Thyroid gland (tissue), 4 donors: ENCODE data around the gene MARCKSL1. TPM values are rescaled to one million over a fixed set of nuclear protein-coding genes. Genes with fewer than 3 reads are reported as not detected.

ENCODE experiments used
- DNase-seq, 2 donors: peaks; one replicate each; pipeline ENCODE4 v3.0.0-alpha.2; 2019
- H3K27ac ChIP-seq, 3 donors: fragments of 200-600 bp; sonication (generic); 1 replicate in 2 of 3; 2 replicates in 1 of 3; pipeline ENCODE4 v1.5.1; 2016 to 2019; ENCODE audit warnings: mild to moderate bottlenecking in 1 of 3, moderate library complexity in 1 of 3
- H3K27me3 ChIP-seq: fragments of 200-600 bp; sonication (generic); one replicate; pipeline ENCODE4 v1.5.1; 2019
- H3K36me3 ChIP-seq, 2 donors: fragments of 200-600 bp; sonication (generic); one replicate each; pipeline ENCODE4 v1.5.1; 2016 to 2019
- H3K4me1 ChIP-seq, 2 donors: fragments of 200-600 bp; sonication (generic); one replicate each; pipeline ENCODE4 v1.5.1; 2017 to 2019
- H3K4me3 ChIP-seq, 3 donors: fragments of 200-600 bp; sonication (generic); replicated peaks in 1 of 3; 1 replicate in 2 of 3; 2 replicates in 1 of 3; pipeline ENCODE4 v1.5.1; 2016; ENCODE audit warnings: mild to moderate bottlenecking in 1 of 3
- H3K9me3 ChIP-seq: fragments of 200-600 bp; sonication (generic); one replicate; pipeline ENCODE4 v1.5.1; 2017
- POLR2A ChIP-seq, 2 donors: fragments of 450-650 bp; IDR thresholded peaks; one replicate each; pipeline ENCODE4 v1.6.1; 2017; ENCODE audit warnings: antibody characterized with exemption in 2 of 2, mild to moderate bottlenecking in 2 of 2, moderate library complexity in 1 of 2
- WGBS, 2 donors: methylation state at CpG; one replicate each; pipeline ENCODE4 v1.1.5; 2017; 5-methylcytosine and 5-hydroxymethylcytosine counted together
- intact Hi-C: fragments of 100-400 bp; cut with DNase I; formaldehyde crosslinking; loops from one replicate; pipeline ENCODE4 v1.15.1; 2023
- total RNA-seq, 4 donors: library from RNA; depleted of rRNA; stranded (reverse); fragments of >200 nt; gene quantifications; one replicate each; pipeline ENCODE4 v1.2.3, GENCODE V29; 2016
- TF ChIP-seq, protein P1 (sequence below), 6 experiments: fragments of 200-600 bp in 3 of 6; fragments of 450-650 bp in 3 of 6; sonication (generic) in 3 of 6; IDR thresholded peaks; one replicate each; pipeline ENCODE4 v1.5.1; 2016 to 2019; ENCODE audit warnings: antibody characterized with exemption in 6 of 6, mild to moderate bottlenecking in 2 of 6, inconsistent platforms in 1 of 6, moderate library complexity in 1 of 6

MARCKSL1 gene
- total RNA-seq, 4 donors from 2014 or later, result 62.1 to 97.3 (median 70.6) TPM

DNA sequence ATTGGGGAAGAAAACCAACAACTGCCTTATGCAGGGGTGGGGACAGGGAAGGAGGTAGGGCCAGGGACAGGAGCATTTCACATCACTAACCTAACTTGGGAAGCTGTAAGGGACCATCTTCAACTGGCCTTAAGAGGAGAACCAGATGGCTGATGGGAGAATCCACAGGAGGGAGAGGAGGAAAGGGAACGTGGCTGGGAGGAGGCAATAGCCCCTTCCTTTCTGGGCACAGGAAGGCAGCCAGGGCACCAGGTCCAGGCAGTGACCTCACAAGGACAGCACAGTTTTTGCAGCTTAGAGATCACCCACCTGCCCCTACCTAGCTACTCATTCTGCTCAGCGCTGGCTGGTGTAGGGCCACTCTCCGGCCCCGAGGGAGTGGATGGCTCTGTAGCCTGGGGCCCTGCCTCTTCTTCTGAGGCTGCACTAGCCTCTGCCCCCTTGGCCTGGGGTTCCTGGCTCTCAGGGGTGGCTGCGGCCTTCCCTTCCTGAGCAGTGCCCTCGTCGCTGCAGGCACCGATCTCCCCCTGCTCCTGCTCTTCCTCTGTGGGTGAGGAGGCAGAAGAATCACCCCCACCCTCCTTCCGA is 1.7 kb downstream of the MARCKSL1 start:
- WGBS, 2 donors, result 36 to 45% methylated on average over 6 to 9 of the region's 9 CpGs
- TF ChIP-seq, protein P1, sequence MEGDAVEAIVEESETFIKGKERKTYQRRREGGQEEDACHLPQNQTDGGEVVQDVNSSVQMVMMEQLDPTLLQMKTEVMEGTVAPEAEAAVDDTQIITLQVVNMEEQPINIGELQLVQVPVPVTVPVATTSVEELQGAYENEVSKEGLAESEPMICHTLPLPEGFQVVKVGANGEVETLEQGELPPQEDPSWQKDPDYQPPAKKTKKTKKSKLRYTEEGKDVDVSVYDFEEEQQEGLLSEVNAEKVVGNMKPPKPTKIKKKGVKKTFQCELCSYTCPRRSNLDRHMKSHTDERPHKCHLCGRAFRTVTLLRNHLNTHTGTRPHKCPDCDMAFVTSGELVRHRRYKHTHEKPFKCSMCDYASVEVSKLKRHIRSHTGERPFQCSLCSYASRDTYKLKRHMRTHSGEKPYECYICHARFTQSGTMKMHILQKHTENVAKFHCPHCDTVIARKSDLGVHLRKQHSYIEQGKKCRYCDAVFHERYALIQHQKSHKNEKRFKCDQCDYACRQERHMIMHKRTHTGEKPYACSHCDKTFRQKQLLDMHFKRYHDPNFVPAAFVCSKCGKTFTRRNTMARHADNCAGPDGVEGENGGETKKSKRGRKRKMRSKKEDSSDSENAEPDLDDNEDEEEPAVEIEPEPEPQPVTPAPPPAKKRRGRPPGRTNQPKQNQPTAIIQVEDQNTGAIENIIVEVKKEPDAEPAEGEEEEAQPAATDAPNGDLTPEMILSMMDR (IDR thresholded peaks at IDR 0.05), result no peak
- TF ChIP-seq POLR2A (IDR thresholded peaks at IDR 0.05), result no peak
- intact Hi-C loops, result loop anchor here (10.0 kb wide), 1 partner anchor 100 kb away; no protein-coding TSS in a partner anchor
- Histone ChIP-seq H3K36me3 (peaks cover 0 to 8% of the 10 kb centered on the region in 2 donors), H3K27me3 (no peaks in the 10 kb centered on the region), H3K27ac (peak overlapping the region; percentile 85 to 90 (median 87)), H3K9me3 (no peaks in the 10 kb centered on the region), H3K4me3 (peak overlapping the region in 1 of 3 donors; percentile 78), H3K4me1 (peaks cover 49 to 61% of the 10 kb centered on the region in 2 donors)
- DNase-seq, result no peak

DNA sequence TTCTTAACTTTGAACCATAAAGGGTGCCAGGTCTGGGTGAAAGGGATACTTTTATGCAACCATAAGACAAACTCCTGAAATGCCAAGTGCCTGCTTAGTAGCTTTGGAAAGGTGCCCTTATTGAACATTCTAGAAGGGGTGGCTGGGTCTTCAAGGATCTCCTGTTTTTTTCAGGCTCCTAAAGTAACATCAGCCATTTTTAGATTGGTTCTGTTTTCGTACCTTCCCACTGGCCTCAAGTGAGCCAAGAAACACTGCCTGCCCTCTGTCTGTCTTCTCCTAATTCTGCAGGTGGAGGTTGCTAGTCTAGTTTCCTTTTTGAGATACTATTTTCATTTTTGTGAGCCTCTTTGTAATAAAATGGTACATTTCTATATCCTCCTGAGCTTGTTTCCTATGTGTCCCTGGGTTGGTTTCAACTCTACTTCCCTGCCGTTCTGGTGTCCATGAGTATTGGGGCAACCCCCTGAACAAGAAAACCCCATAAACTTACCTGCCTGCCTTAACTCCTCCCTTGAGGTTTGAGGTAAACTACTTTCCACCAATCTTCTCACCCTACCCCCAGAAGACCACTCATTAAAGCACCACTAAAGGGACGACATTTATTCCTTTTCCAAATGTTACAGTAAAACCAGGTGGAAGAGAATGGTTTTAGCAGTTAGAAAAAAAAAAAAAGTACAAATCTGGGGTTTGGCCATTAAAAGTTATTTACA is 2.6 kb downstream of the MARCKSL1 start:
- 38 to 45% methylated on average over 3 of the region's 3 CpGs for WGBS, 2 donors
- intact Hi-C loops, result loop anchor here (10.0 kb wide), 1 partner anchor 99 kb away; no protein-coding TSS in a partner anchor
- Histone ChIP-seq H3K4me3 (no peak overlapping the region), H3K4me1 (peaks cover 49 to 61% of the 10 kb centered on the region in 2 donors), H3K27ac (peak overlapping the region; percentile 85 to 90 (median 87)), H3K36me3 (peaks cover 7 to 13% of the 10 kb centered on the region in 2 donors), H3K27me3 (no peaks in the 10 kb centered on the region), H3K9me3 (no peaks in the 10 kb centered on the region)
- DNase-seq, result peak; percentile 61 to 64
- TF ChIP-seq, protein P1 (IDR thresholded peaks at IDR 0.05), result peak in 4 of 6 experiments; percentile 24 to 40 (median 32)
- peak in 1 of 2 donors; percentile 34 for TF ChIP-seq POLR2A (IDR thresholded peaks at IDR 0.05)

DNA sequence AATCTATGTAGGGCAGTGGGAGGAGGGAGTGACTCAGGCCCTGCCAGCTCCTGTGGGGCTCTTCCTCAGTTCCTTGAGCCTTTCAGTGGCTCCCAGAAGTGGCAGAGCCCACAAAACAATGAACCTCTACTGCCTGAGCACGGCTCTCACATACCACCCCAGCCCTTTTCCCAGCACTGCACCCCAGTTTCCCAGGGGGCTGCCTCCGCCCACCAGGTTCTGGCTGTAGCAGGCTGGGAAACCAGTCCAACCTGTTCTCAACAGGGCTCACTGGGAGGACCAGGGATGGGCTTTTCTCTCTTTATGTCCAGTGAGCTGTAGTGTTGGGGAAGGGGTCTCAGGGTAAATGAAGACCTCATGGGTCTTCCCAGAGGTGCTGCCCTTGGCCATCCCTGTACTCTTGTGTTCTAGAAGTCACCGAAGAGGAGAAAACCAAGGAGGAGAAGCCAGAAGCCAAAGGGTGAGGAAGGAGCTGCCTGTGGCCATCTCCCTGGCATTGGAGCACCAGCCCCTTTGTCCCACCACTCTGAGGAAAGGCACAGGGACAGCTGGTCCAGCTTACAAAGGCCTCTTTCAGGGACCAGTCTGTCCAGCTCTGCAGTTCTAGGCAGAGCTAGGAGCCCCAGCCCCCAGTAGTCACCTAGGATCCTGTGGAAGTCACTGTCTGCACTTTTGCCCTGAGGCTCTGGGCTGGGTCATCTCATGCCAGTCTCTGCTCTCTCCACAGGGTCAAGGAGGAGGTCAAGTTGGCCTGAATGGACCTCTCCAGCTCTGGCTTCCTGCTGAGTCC is 3.5 kb downstream of the MARCKSL1 start:
- Histone ChIP-seq H3K36me3 (peaks cover 16 to 18% of the 10 kb centered on the region in 2 donors), H3K4me1 (peaks cover 49 to 61% of the 10 kb centered on the region in 2 donors), H3K4me3 (no peak overlapping the region), H3K27me3 (no peaks in the 10 kb centered on the region), H3K9me3 (no peaks in the 10 kb centered on the region), H3K27ac (peak overlapping the region; percentile 85 to 90 (median 87))
- 37 to 42% methylated on average over 3 of the region's 3 CpGs for WGBS, 2 donors
- intact Hi-C loops, result loop anchor here (10.0 kb wide), 1 partner anchor 98 kb away; no protein-coding TSS in a partner anchor
- DNase-seq, result peak; percentile 75 to 81
- TF ChIP-seq POLR2A (IDR thresholded peaks at IDR 0.05), result no peak
- TF ChIP-seq, protein P1 (IDR thresholded peaks at IDR 0.05), result no peak

DNA sequence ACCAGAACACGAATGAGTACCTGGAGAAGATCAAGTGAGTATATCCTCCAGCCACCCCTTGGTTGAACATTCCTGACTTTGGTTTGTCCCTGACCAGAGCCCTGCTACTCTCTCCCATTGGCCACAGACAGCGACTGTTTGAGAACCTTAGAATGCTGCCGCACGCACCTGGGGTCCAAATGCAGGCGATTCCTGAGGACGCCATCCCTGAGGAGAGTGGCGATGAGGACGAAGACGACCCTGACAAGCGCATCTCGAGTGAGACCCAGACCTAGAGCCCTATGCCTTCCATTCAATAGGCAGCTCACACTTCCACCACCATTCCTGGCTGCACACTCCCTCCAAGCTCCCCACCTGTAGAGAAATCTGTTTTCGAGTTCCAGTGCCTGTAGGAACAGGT is 4.5 kb downstream of the MARCKSL1 start:
- Histone ChIP-seq H3K36me3 (peaks cover 24 to 25% of the 10 kb centered on the region in 2 donors), H3K4me3 (no peak overlapping the region), H3K9me3 (no peaks in the 10 kb centered on the region), H3K27me3 (no peaks in the 10 kb centered on the region), H3K4me1 (peaks cover 49 to 52% of the 10 kb centered on the region in 2 donors), H3K27ac (peak overlapping the region; percentile 85 to 90 (median 87))
- intact Hi-C loops, result loop anchor here (10.0 kb wide), 1 partner anchor 97 kb away; no protein-coding TSS in a partner anchor
- no peak for DNase-seq
- no peak for TF ChIP-seq POLR2A (IDR thresholded peaks at IDR 0.05)
- TF ChIP-seq, protein P1 (IDR thresholded peaks at IDR 0.05), result no peak
- whole genome bisulfite sequencing, 2 donors, result 89 to 93% methylated on average over 12 of the region's 12 CpGs
